HFFc6 (cell line): ENCODE results near the gene ICAM5. TPM values are rescaled to one million over a fixed set of nuclear protein-coding genes. Genes with fewer than 3 reads are reported as not detected.

ENCODE experiments used
- DNase-seq: peaks from one replicate; pipeline ENCODE4 v3.0.0-alpha.2; 2018
- H3K27ac Mint-ChIP-seq: 2 replicates; pipeline ENCODE4 v1.8.0; 2020; ENCODE audit warnings: mild to moderate bottlenecking, mixed read lengths
- H3K27me3 Mint-ChIP-seq: 2 replicates; pipeline ENCODE4 v1.8.0; 2021; ENCODE audit warnings: mild to moderate bottlenecking, moderate library complexity, mixed read lengths; ENCODE audit not compliant: insufficient read depth
- H3K36me3 Mint-ChIP-seq: 2 replicates; pipeline ENCODE4 v1.8.0; 2021; ENCODE audit warnings: low read depth, mixed read lengths
- H3K4me1 Mint-ChIP-seq: 2 replicates; pipeline ENCODE4 v1.8.0; 2020; ENCODE audit warnings: low read depth, mixed read lengths
- H3K4me3 Mint-ChIP-seq: 2 replicates; pipeline ENCODE4 v1.8.0; 2020; ENCODE audit warnings: mild to moderate bottlenecking, moderate library complexity, mixed read lengths
- H3K9me3 Mint-ChIP-seq: 2 replicates; pipeline ENCODE4 v1.8.0; 2020; ENCODE audit warnings: mild to moderate bottlenecking, mixed read lengths
- CTCF ChIP-seq: fragments of 200-600 bp; sonication (generic); IDR thresholded peaks from 2 replicates; pipeline ENCODE4 v1.5.0; 2021; ENCODE audit warnings: antibody characterized with exemption, mild to moderate bottlenecking
- total RNA-seq, 6 experiments: library from RNA; stranded (reverse); fragmentation: NEBNext Ultra II Directional; extraction: Animal tissue kit (Norgen Biotek cat#: 25700); gene quantifications; 2 replicates in 1 of 6; 3 replicates in 5 of 6; pipeline ENCODE4 v1.2.3, GENCODE V29; 2021

The ICAM5 gene
- total RNA-seq, 6 experiments from 2014 or later: 14.0 to 38.4 (median 14.4) TPM

GRCh38 chr19:10327793-10328192 lies 38.0 kb downstream of the ICAM5 start:
- Mint-ChIP-seq H3K27ac (no peak overlapping the region), H3K4me1 (peaks cover 10% of the 10 kb centered on the region), H3K9me3 (no peaks in the 10 kb centered on the region), H3K27me3 (no peaks in the 10 kb centered on the region; the same call in none of the 2 replicates), H3K4me3 (no peak overlapping the region), H3K36me3 (peaks cover 13% of the 10 kb centered on the region; the same call in 1 of the 2 replicates)
- DNase-seq: no peak
- TF ChIP-seq CTCF: no peak

- Mint-ChIP-seq H3K4me1 (peaks cover 11% of the 10 kb centered on the region), H3K9me3 (no peaks in the 10 kb centered on the region), H3K27ac (no peak overlapping the region), H3K36me3 (peaks cover 16% of the 10 kb centered on the region; the same call in 1 of the 2 replicates), H3K27me3 (no peaks in the 10 kb centered on the region; the same call in none of the 2 replicates), H3K4me3 (no peak overlapping the region)
- DNase-seq: no peak
- TF ChIP-seq CTCF: no peak
These were observed 39.0 kb downstream of the ICAM5 start for GRCh38 chr19:10328558-10329429.

GRCh38 chr19:10329555-10329954 lies 39.8 kb downstream of the ICAM5 start:
- Mint-ChIP-seq H3K9me3 (no peaks in the 10 kb centered on the region), H3K4me1 (peaks cover 17% of the 10 kb centered on the region), H3K27me3 (no peaks in the 10 kb centered on the region; the same call in none of the 2 replicates), H3K4me3 (no peak overlapping the region), H3K27ac (no peak overlapping the region), H3K36me3 (peaks cover 16% of the 10 kb centered on the region; the same call in 1 of the 2 replicates)
- TF ChIP-seq CTCF: no peak
- DNase-seq: no peak

- no peaks in the 10 kb centered on the region; the same call in none of the 2 replicates for H3K27me3 Mint-ChIP-seq
- DNase-seq: no peak
- H3K4me1 Mint-ChIP-seq: peaks cover 17% of the 10 kb centered on the region
- peak overlapping the region; percentile 99 for H3K4me3 Mint-ChIP-seq
- peaks cover 16% of the 10 kb centered on the region; the same call in 1 of the 2 replicates for H3K36me3 Mint-ChIP-seq
- H3K27ac Mint-ChIP-seq: peak overlapping the region; percentile 97
- H3K9me3 Mint-ChIP-seq: no peaks in the 10 kb centered on the region
- TF ChIP-seq CTCF: peak; percentile 54; the same call in 1 of the 2 replicates
These were observed 42.6 kb downstream of the ICAM5 start for GRCh38 chr19:10332158-10332964.

GRCh38 chr19:10332965-10333757 lies 43.4 kb downstream of the ICAM5 start, which contains the start of gene RAVER1:
RAVER1 (minus strand) TSS chr19:10333529; CDS start chr19:10333507, 22 bp downstream.
- H3K36me3 Mint-ChIP-seq: peaks cover 16% of the 10 kb centered on the region; the same call in 1 of the 2 replicates
- no peaks in the 10 kb centered on the region; the same call in none of the 2 replicates for H3K27me3 Mint-ChIP-seq
- peak; percentile 95 for DNase-seq
- peak within 1 kb of the TSS; percentile 97 for H3K27ac Mint-ChIP-seq
- H3K4me1 Mint-ChIP-seq: peaks cover 17% of the 10 kb centered on the region
- peak within 1 kb of the TSS; percentile 99 for H3K4me3 Mint-ChIP-seq
- H3K9me3 Mint-ChIP-seq: no peaks in the 10 kb centered on the region
- TF ChIP-seq CTCF: no peak; the same call in 1 of the 2 replicates
